ENCODE results near the gene SLC32A1.

GRCh38 chr20:38730167-38730988 lies 6.1 kb downstream of the SLC32A1 start:
- TF ChIP-seq, protein P1, sequence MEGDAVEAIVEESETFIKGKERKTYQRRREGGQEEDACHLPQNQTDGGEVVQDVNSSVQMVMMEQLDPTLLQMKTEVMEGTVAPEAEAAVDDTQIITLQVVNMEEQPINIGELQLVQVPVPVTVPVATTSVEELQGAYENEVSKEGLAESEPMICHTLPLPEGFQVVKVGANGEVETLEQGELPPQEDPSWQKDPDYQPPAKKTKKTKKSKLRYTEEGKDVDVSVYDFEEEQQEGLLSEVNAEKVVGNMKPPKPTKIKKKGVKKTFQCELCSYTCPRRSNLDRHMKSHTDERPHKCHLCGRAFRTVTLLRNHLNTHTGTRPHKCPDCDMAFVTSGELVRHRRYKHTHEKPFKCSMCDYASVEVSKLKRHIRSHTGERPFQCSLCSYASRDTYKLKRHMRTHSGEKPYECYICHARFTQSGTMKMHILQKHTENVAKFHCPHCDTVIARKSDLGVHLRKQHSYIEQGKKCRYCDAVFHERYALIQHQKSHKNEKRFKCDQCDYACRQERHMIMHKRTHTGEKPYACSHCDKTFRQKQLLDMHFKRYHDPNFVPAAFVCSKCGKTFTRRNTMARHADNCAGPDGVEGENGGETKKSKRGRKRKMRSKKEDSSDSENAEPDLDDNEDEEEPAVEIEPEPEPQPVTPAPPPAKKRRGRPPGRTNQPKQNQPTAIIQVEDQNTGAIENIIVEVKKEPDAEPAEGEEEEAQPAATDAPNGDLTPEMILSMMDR (conservative IDR thresholded peaks at IDR 0.05 in 1 of 2, IDR thresholded peaks at IDR 0.05 in 1 of 2; ENCODE audit: low read depth in 1 of 2, low read length in 2 of 2), result no peak
- TF ChIP-seq EZH2 (IDR thresholded peaks at IDR 0.05; ENCODE audit: low read length, missing control alignments), result peak; percentile 64

All from fibroblast of lung (primary cell).